Gastroesophageal sphincter (tissue), 3 donors: ENCODE measurements around the gene TLR10.

Source experiments
- EP300 ChIP-seq: sonication (generic); formaldehyde crosslinking; IDR thresholded peaks from one replicate; pipeline ENCODE4 v1.6.1; 2017; ENCODE audit warnings: antibody characterized with exemption, mild to moderate bottlenecking
- POLR2A ChIP-seq, 2 donors: fragments of 450-650 bp; IDR thresholded peaks; one replicate each; pipeline ENCODE4 v1.6.1; 2017; ENCODE audit warnings: antibody characterized with exemption in 2 of 2, mild to moderate bottlenecking in 2 of 2, moderate library complexity in 1 of 2
- POLR2AphosphoS5 ChIP-seq: sonication (generic); formaldehyde crosslinking; IDR thresholded peaks from one replicate; pipeline ENCODE4 v1.6.1; 2017; ENCODE audit warnings: antibody characterized with exemption
- TF ChIP-seq, protein P1 (sequence below), 4 experiments: fragments of 200-600 bp in 2 of 4; fragments of 450-650 bp in 2 of 4; sonication (generic) in 1 of 4; IDR thresholded peaks; one replicate each; pipeline ENCODE4 v1.5.1; 2017 to 2019; ENCODE audit warnings: antibody characterized with exemption in 4 of 4, mild to moderate bottlenecking in 2 of 4, moderate library complexity in 2 of 4

DNA sequence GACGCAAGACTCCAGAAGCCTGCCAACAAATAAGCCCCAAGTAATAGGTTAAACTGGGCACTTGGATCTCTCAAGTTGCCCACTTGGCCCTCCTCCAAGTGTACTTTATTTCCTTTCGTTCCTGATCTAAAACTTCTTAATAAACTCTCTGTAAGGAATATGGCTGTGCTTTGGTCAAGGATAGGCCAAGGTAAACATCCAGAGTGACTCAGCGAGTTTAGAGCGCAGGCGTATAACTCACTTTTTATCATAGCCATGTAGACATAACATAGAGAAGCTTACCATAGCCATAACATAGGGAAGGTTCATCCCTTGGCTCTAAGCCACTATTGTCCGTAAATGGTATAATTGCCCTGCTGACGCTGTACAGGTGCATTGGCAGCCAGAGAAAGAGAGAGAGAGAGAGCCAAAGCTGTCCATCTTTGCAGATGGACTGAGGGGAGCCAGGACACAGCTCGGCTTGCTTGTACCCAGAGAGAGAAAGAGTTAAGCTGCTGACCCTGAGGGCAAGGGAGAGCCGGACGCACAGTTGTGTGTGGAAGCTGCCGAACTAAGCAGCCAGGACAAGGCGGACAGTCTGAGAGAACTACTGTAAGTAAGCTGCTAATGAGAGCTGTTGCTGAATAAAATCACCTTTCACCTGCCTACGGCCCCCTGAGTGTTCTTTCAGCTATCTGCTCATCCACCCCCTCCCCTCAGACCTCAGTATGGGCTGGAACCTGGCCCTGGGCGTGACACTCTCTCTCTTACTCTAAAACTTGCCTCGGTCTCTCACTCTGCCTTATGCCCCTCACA, 20.0 kb upstream of the TLR10 start:
- TF ChIP-seq POLR2A (IDR thresholded peaks at IDR 0.05) (no peak), POLR2AphosphoS5 (no peak), EP300 (no peak)
- TF ChIP-seq, protein P1, sequence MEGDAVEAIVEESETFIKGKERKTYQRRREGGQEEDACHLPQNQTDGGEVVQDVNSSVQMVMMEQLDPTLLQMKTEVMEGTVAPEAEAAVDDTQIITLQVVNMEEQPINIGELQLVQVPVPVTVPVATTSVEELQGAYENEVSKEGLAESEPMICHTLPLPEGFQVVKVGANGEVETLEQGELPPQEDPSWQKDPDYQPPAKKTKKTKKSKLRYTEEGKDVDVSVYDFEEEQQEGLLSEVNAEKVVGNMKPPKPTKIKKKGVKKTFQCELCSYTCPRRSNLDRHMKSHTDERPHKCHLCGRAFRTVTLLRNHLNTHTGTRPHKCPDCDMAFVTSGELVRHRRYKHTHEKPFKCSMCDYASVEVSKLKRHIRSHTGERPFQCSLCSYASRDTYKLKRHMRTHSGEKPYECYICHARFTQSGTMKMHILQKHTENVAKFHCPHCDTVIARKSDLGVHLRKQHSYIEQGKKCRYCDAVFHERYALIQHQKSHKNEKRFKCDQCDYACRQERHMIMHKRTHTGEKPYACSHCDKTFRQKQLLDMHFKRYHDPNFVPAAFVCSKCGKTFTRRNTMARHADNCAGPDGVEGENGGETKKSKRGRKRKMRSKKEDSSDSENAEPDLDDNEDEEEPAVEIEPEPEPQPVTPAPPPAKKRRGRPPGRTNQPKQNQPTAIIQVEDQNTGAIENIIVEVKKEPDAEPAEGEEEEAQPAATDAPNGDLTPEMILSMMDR (IDR thresholded peaks at IDR 0.05), result no peak
